ENCODE measurements around the gene LYRM7.

Gene LYRM7

GRCh38 chr5:131193106-131193505, 22.4 kb downstream of the LYRM7 start:
- TF ChIP-seq CTCF (IDR thresholded peaks at IDR 0.05), result no peak

- TF ChIP-seq CTCF (IDR thresholded peaks at IDR 0.05), result no peak
These were observed 24.0 kb downstream of the LYRM7 start for GRCh38 chr5:131194725-131195124.

GRCh38 chr5:131195696-131196095, 25.0 kb downstream of the LYRM7 start:
- TF ChIP-seq CTCF (IDR thresholded peaks at IDR 0.05), result no peak

GRCh38 chr5:131196331-131196730, 25.6 kb downstream of the LYRM7 start:
- no peak for TF ChIP-seq CTCF (IDR thresholded peaks at IDR 0.05)

- no peak for TF ChIP-seq CTCF (IDR thresholded peaks at IDR 0.05)
These were observed 27.9 kb downstream of the LYRM7 start for GRCh38 chr5:131198625-131199024.

- no peak for TF ChIP-seq CTCF (IDR thresholded peaks at IDR 0.05)
These were observed 29.8 kb downstream of the LYRM7 start for GRCh38 chr5:131200560-131200959.

- TF ChIP-seq CTCF (IDR thresholded peaks at IDR 0.05), result no peak
These were observed 34.2 kb downstream of the LYRM7 start for GRCh38 chr5:131204964-131205363.

- TF ChIP-seq CTCF (IDR thresholded peaks at IDR 0.05), result no peak
These were observed 35.3 kb downstream of the LYRM7 start for GRCh38 chr5:131206061-131206460.
